Measurements from ENCODE around the gene HDGFL2.

DNA sequence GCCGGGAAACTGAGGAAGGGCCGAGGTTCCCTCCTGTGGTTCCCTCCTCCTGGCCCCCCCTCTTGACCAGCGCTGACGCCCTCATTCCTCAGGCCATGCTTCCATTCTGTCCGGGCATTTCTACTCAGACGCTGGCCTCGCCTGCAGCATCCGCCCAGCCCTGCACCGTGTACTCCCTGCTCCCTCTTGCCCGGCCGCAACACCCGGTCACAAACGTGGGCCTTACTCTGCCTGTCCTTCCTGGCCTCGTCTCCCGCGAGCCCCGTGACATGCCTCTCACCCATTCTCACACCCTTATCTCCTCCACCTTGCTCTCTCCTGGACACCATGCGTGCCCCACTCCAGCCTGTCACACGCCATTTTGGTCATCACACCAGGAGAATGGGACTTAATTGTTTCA, 11.3 kb downstream of the HDGFL2 start:
- no peak for TF ChIP-seq KLF9 (tag by site-specific recombination; IDR thresholded peaks at IDR 0.05; ENCODE audit: low read depth)
- TF ChIP-seq, protein P1, sequence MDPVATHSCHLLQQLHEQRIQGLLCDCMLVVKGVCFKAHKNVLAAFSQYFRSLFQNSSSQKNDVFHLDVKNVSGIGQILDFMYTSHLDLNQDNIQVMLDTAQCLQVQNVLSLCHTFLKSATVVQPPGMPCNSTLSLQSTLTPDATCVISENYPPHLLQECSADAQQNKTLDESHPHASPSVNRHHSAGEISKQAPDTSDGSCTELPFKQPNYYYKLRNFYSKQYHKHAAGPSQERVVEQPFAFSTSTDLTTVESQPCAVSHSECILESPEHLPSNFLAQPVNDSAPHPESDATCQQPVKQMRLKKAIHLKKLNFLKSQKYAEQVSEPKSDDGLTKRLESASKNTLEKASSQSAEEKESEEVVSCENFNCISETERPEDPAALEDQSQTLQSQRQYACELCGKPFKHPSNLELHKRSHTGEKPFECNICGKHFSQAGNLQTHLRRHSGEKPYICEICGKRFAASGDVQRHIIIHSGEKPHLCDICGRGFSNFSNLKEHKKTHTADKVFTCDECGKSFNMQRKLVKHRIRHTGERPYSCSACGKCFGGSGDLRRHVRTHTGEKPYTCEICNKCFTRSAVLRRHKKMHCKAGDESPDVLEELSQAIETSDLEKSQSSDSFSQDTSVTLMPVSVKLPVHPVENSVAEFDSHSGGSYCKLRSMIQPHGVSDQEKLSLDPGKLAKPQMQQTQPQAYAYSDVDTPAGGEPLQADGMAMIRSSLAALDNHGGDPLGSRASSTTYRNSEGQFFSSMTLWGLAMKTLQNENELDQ (tag by site-specific recombination; IDR thresholded peaks at IDR 0.05; ENCODE audit: low read depth), result no peak
- no peak for TF ChIP-seq ZNF211 (tag by site-specific recombination; IDR thresholded peaks at IDR 0.05; ENCODE audit: low read depth)
- TF ChIP-seq, protein P2, sequence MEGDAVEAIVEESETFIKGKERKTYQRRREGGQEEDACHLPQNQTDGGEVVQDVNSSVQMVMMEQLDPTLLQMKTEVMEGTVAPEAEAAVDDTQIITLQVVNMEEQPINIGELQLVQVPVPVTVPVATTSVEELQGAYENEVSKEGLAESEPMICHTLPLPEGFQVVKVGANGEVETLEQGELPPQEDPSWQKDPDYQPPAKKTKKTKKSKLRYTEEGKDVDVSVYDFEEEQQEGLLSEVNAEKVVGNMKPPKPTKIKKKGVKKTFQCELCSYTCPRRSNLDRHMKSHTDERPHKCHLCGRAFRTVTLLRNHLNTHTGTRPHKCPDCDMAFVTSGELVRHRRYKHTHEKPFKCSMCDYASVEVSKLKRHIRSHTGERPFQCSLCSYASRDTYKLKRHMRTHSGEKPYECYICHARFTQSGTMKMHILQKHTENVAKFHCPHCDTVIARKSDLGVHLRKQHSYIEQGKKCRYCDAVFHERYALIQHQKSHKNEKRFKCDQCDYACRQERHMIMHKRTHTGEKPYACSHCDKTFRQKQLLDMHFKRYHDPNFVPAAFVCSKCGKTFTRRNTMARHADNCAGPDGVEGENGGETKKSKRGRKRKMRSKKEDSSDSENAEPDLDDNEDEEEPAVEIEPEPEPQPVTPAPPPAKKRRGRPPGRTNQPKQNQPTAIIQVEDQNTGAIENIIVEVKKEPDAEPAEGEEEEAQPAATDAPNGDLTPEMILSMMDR (tag by site-specific recombination; IDR thresholded peaks at IDR 0.05), result no peak
- no peak for TF ChIP-seq KLF8 (tag by site-specific recombination; IDR thresholded peaks at IDR 0.05)
- no peak for TF ChIP-seq ZBTB8A (tag by site-specific recombination; IDR thresholded peaks at IDR 0.05)
- TF ChIP-seq KLF16 (tag by site-specific recombination; IDR thresholded peaks at IDR 0.05), result no peak
- TF ChIP-seq ZNF571 (tag by site-specific recombination; IDR thresholded peaks at IDR 0.05), result no peak

All from HEK293 (cell line).